ENCODE results near the gene PLCL1.

DNA sequence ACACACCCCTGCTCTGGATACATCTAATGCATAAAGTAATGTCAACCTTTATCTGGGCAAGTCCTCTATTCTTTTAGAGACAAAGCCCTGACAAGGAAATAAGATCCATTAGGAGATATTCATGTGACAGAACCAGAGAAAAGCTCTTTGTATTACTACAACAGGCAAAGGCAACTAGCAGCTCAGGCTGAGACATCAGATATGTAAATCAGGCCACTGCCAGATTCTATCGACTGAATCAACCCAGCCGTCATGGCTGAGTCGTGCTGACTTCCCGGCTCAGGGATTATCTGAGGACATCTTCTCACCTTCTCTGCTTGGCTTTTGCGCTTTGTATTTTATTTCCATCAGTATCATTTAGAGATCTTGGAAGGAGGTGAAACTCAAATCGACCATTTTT lies 294.5 kb downstream of the PLCL1 start:
- TF ChIP-seq SRF (IDR thresholded peaks at IDR 0.05; ENCODE audit: low read depth) (no peak), EZH2 (IDR thresholded peaks at IDR 0.05) (no peak), ZNF274 (IDR thresholded peaks at IDR 0.05; ENCODE audit: low read depth, low read length) (no peak), POLR2AphosphoS5 (IDR thresholded peaks at IDR 0.05; ENCODE audit: low read depth, low read length) (no peak), ELF1 (IDR thresholded peaks at IDR 0.05; ENCODE audit: borderline replicate concordance, low read depth) (no peak)
- TF ChIP-seq, protein P1, sequence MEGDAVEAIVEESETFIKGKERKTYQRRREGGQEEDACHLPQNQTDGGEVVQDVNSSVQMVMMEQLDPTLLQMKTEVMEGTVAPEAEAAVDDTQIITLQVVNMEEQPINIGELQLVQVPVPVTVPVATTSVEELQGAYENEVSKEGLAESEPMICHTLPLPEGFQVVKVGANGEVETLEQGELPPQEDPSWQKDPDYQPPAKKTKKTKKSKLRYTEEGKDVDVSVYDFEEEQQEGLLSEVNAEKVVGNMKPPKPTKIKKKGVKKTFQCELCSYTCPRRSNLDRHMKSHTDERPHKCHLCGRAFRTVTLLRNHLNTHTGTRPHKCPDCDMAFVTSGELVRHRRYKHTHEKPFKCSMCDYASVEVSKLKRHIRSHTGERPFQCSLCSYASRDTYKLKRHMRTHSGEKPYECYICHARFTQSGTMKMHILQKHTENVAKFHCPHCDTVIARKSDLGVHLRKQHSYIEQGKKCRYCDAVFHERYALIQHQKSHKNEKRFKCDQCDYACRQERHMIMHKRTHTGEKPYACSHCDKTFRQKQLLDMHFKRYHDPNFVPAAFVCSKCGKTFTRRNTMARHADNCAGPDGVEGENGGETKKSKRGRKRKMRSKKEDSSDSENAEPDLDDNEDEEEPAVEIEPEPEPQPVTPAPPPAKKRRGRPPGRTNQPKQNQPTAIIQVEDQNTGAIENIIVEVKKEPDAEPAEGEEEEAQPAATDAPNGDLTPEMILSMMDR (IDR thresholded peaks at IDR 0.05 in 2 of 3, conservative IDR thresholded peaks at IDR 0.05 in 1 of 3; ENCODE audit: borderline replicate concordance in 1 of 3, insufficient read depth in 1 of 3, low read depth in 2 of 3, low read length in 2 of 3): no peak

Measured in HCT116 (cell line).